Measurements from ENCODE around the gene FGF5.
"Not testable (repeated sequence)": the region's sequence is repeated elsewhere in the genome, so short reads cannot be mapped to it uniquely, and the experiment has no call there.

FGF5 gene

GRCh38 chr4:80255329-80256095 is 11.0 kb upstream of the FGF5 start:
- no peak for DNase-seq

GRCh38 chr4:80257851-80258250 is 8.6 kb upstream of the FGF5 start:
- no peak for DNase-seq

GRCh38 chr4:80259012-80259411 is 7.5 kb upstream of the FGF5 start:
- no peak for DNase-seq

GRCh38 chr4:80259817-80260216 is 6.6 kb upstream of the FGF5 start:
- DNase-seq = no peak

GRCh38 chr4:80261989-80262600 is 4.4 kb upstream of the FGF5 start:
- no peak for DNase-seq

- no peak for DNase-seq
Observed at GRCh38 chr4:80263541-80264351, 2.7 kb upstream of the FGF5 start.

GRCh38 chr4:80264352-80264647 is 2.2 kb upstream of the FGF5 start:
- no peak for DNase-seq

GRCh38 chr4:80264825-80265224 is 1.6 kb upstream of the FGF5 start:
- DNase-seq = no peak

- peak; percentile 31 for DNase-seq
Observed at GRCh38 chr4:80265571-80266252, 752 bp upstream of the FGF5 start.

GRCh38 chr4:80266902-80267380 is 477 bp downstream of the FGF5 start:
- peak; percentile 37 for DNase-seq

- no peak for DNase-seq
Observed at GRCh38 chr4:80268081-80268823, 1.8 kb downstream of the FGF5 start.

- no peak for DNase-seq
Observed at GRCh38 chr4:80268936-80269335, 2.5 kb downstream of the FGF5 start.

GRCh38 chr4:80270321-80270720 is 3.9 kb downstream of the FGF5 start:
- DNase-seq = no peak

- no peak for DNase-seq
Observed at GRCh38 chr4:80270868-80271267, 4.4 kb downstream of the FGF5 start.

GRCh38 chr4:80271801-80272200 is 5.3 kb downstream of the FGF5 start:
- DNase-seq = no peak

GRCh38 chr4:80276931-80277330 is 10.5 kb downstream of the FGF5 start:
- DNase-seq = no peak

- DNase-seq = no peak
Observed at GRCh38 chr4:80279751-80280150, 13.3 kb downstream of the FGF5 start.

GRCh38 chr4:80286451-80286850 is 20.0 kb downstream of the FGF5 start:
- DNase-seq = no peak

GRCh38 chr4:80290665-80291064 is 24.2 kb downstream of the FGF5 start:
- not testable (repeated sequence) for DNase-seq

GRCh38 chr4:80294206-80294605 is 27.7 kb downstream of the FGF5 start:
- no peak for DNase-seq

- no peak for DNase-seq
Observed at GRCh38 chr4:80295336-80295735, 28.9 kb downstream of the FGF5 start.

GRCh38 chr4:80295826-80296225 is 29.4 kb downstream of the FGF5 start:
- no peak for DNase-seq

- no peak for DNase-seq
Observed at GRCh38 chr4:80301884-80302283, 35.4 kb downstream of the FGF5 start.
